GM19193 (cell line): ENCODE measurements around the gene MYEF2.

ENCODE experiments used
- POLR2A ChIP-seq: IDR thresholded peaks from 4 replicates; pipeline ENCODE4 v1.6.1; 2011; ENCODE audit not compliant: insufficient read depth, insufficient read length; ENCODE audit errors: extremely low read depth

Gene MYEF2

DNA sequence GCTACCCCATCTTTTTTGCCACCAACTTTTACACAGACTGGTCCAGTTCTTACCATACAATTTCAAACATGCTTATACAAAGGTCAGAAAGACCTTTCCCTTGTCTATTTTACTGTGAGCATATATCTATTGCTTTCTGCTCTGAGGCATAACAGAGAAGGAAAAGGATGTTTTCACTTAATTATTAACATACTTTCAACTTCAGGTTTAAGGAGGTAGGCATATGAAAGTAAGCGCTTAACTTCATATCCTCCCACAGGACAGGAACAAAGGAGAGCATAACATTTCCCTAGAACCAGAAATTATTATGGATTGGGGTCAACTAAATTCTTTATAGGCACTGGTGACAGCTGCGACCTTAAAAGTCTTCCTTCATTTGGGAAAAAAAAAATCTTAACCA, 1.1 kb downstream of the MYEF2 start:
- TF ChIP-seq POLR2A = no peak

GRCh38 chr15:48176112-48176511, 2.0 kb downstream of the MYEF2 start:
- TF ChIP-seq POLR2A = no peak

GRCh38 chr15:48175126-48175525, 3.0 kb downstream of the MYEF2 start:
- TF ChIP-seq POLR2A = no peak

GRCh38 chr15:48170981-48171380, 7.1 kb downstream of the MYEF2 start:
- no peak for TF ChIP-seq POLR2A

DNA sequence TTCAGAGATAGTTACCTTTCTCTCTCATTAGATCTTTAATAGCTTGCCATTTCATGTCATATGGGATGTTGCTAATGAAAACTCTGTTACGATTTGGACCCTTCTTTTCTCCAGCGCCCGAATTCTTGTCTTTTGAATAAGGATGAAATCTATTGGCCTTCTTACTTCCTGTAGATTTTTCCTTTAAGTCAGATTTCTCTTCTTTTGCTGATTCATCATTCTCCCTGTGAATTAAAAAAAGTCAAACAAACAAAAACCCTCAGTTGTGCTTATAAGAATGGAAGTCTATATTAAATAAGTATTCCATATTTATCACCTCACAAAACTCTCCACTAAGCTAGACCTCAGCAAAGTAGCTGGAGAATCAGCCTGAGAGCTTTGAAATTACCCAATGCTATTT, 9.5 kb downstream of the MYEF2 start:
- no peak for TF ChIP-seq POLR2A

GRCh38 chr15:48153526-48153925, 24.6 kb downstream of the MYEF2 start:
- no peak for TF ChIP-seq POLR2A

DNA sequence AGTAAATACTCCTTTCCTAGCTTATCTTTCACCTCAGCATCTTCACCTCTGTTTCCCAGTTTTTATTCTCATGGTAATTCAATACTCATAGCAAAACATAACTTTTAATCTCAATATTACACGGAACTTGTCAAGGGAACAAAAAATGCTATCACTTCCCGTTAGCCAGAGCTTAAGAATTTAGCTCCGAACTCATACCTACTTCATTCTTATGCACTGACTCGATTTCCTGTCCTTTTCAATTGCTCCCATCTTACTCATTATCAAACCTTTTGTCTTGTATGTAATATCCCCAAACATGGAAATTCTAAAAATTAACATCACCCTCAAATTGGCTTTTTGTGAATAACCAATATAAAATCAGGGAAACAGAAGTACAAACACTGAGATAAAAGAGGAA, 28.2 kb downstream of the MYEF2 start:
- no peak for TF ChIP-seq POLR2A

- TF ChIP-seq POLR2A = no peak
These were observed 30.7 kb downstream of the MYEF2 start for GRCh38 chr15:48147358-48147757.

DNA sequence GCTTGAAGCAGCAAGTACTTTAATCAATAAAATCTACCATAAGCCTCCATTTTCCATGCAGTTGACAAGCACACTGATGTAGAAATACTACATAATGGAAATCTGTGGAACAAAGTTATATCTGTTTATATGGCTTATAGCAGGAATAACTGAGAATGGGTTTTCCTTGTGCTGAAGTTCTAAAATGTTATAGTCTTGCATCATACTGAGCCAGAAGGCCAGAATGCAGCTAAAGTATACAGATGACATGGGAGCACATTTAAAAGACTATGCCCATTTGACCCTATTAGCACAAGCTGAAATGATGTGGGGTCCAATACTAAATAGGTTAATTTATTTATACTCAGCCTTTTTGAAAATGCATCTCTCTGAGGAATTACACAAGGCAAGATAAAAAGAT, 32.2 kb downstream of the MYEF2 start:
- no peak for TF ChIP-seq POLR2A

DNA sequence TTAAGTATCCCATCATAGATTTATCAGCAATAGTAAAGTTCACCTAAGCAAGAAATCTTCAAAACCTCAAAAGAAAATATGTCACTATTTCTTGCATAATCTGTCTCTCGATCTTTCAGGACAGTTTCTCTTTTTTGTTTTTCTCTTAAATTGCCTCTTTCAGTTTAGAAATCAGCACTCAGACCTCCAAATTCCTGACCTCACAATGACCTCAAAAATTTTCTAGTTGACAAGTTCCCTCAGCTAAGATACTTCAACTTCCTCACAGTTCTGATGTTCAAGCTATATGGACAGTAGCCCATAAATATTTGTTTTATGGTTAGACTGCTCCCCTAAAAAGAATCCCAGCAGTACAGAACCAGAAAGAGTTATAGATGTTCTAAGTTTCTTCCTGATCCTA, 33.2 kb downstream of the MYEF2 start:
- no peak for TF ChIP-seq POLR2A

DNA sequence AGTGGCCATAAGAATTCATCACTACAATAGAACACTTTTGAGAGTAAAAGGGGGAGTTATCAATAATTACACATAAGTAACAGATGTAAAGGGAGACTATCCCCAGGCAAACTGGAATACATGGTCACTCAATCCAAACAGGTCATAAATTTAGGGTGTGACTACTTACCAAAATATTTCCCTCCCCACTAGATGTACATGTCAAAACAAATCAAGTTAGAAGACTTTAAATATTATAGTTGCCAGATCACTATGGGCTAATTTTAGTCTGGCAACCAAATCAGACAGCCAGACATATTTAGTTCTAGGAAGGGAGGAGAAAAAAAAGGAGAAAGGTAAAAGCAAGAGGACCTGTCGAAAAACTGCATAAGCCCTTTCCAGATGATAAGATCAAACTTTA, 34.2 kb downstream of the MYEF2 start:
- TF ChIP-seq POLR2A = no peak

DNA sequence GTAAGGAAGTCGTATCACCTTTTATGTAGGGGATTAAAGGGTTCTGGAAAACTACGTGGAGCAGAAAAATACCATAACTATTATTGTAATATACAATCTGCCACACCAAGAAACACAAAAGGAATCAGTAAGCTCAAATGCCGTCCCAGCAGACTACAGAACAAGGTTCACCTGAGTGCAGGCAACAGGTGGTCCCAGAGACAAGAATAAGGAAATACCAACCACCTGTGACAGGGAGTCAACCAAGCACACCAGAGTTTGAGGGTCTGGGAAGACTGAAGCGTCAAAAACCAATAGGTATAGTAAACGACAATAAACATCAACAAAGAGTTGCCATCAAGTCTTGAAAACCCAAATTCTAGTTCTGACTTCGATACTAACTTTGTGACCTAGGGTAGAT, 45.2 kb downstream of the MYEF2 start:
- no peak for TF ChIP-seq POLR2A

DNA sequence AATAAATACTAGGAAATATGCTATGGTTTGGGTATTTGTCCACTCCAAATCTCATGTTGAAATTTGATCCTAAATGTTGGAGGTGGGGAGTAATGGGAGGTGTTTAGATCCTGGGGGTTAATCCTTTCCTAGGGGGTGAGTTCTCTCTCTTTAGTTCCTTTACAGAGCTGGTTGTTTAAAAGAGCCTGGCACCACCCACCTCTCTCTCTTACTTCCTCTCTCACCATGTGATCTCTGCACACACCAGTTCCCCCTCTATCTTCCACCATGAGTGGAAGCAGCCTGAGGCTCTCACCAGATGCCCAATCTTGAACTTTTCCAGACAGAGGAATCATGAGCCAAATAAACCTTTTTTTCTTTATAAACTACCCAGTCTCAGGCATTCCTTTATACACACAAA, 46.8 kb downstream of the MYEF2 start:
- TF ChIP-seq POLR2A = no peak

DNA sequence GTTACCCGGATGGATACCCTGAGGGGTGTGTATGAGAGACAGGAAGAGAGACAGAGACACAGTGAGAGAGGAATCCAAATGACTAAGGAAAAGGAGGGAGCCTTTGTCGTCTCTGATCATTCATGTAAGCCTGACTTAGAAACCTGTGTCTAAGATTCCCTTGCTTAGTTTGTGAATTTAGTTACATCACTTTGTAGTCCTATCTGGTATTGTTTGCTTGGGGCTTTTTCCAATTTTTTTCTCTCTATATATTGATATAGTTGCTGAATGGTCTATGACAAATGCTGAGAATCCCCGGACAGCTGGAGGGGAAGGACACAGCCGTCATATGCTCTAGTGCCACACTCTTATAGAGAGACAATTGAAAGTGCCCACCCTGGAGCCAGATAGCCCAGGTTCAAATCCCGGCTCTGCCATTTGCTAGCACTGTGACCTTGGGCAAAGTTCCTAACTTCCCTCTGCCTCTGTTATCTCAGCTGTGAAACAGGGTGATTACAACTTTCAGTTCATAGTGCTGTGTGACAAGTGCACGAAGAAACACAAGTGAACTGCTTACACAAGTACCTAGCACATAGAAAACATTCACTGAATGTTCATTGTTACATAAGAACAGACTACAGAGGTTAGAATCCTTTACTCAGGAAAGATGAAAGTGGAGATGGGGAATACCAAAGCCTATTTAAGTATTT, 51.3 kb downstream of the MYEF2 start:
- no peak for TF ChIP-seq POLR2A

GRCh38 chr15:48121849-48122248, 56.2 kb downstream of the MYEF2 start:
- no peak for TF ChIP-seq POLR2A

DNA sequence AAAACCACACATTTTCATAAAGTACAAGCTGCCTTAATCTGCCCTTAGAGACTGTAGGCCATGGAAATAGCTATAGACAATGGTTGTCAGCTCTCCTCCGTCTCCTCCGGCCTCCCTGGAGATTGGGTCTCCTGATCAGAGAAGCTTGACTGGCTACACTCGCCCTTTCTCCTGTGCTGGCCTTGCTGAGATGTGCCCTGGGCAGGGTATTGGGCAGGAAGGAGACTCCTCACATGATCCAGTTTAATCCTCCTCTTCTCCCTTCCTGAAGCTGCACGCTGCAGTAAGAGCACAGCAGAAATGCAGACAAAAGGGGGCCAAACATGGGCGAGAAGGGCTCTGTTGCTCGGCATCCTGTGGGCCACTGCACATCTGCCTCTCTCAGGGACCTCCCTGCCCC, 57.4 kb downstream of the MYEF2 start, which contains the start of gene SLC24A5:
TSS of gene SLC24A5 (plus strand) at position 246 of the 400 bp plus-strand sequence. CDS start at position 301, 55 bp downstream.
- no peak for TF ChIP-seq POLR2A

- TF ChIP-seq POLR2A = no peak
These were observed 58.8 kb downstream of the MYEF2 start for GRCh38 chr15:48119277-48119676.
